ENCODE data around the gene PIH1D1. TPM values are rescaled to one million over a fixed set of nuclear protein-coding genes. Genes with fewer than 3 reads are reported as not detected.

Gene PIH1D1
- total and polyA plus RNA-seq, 7 donors, result 62.9 to 105 (median 72.8) TPM

DNA sequence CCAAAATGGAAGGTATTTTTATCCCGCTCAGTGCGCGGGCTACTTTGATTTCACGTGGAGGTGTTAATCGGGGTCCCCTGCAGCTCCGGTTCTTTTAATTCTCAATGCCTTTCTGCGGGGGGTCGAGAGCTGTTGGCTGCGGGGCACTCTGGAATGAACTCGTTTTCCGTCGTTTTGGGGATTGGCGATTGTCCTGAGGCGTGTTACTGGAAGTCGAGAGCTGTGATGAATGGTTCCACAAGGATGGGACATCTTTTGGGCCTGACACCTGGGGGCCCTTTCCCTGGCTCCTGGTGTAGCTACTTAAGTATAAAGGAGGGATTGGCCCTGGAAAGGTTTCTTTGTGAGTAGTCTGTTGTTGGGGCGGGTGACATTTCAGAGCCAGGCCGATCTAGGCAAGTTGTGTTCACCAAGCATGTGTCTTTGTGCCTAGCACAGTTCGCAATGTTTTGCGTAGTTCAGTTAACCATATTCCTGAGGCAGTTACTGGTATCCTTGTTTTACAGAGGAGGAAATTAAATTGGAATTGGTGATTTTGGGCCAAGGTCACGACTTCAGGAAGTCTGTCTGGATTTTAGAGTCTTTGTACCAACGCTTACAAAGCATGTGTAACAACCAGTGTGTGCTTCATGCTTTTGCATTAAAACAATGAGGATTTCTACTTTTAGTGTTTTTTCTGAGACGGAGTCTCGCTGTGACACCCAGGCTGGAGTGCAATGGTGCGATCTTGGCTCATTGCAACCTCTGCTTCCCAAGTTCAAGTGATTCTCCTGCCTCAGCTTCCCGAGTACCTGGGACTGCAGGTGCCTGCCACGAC lies 36.6 kb upstream of the PIH1D1 start:
- intact Hi-C loops (cut with DNase I), result no loop called here
- Histone ChIP-seq H3K4me1 (peaks cover 0 to 37% (median 27%) of the 10 kb centered on the region in 4 donors), H3K36me3 (peaks cover 18 to 46% (median 33%) of the 10 kb centered on the region in 4 donors), H3K4me3 (peak overlapping the region; percentile 70 to 96 (median 92)), H3K27ac (peak overlapping the region; percentile 89 to 94 (median 92)), H3K27me3 (no peaks in the 10 kb centered on the region), H3K9me3 (no peaks in the 10 kb centered on the region)
- TF ChIP-seq EP300 (IDR thresholded peaks at IDR 0.05), result no peak
- TF ChIP-seq, protein P1, sequence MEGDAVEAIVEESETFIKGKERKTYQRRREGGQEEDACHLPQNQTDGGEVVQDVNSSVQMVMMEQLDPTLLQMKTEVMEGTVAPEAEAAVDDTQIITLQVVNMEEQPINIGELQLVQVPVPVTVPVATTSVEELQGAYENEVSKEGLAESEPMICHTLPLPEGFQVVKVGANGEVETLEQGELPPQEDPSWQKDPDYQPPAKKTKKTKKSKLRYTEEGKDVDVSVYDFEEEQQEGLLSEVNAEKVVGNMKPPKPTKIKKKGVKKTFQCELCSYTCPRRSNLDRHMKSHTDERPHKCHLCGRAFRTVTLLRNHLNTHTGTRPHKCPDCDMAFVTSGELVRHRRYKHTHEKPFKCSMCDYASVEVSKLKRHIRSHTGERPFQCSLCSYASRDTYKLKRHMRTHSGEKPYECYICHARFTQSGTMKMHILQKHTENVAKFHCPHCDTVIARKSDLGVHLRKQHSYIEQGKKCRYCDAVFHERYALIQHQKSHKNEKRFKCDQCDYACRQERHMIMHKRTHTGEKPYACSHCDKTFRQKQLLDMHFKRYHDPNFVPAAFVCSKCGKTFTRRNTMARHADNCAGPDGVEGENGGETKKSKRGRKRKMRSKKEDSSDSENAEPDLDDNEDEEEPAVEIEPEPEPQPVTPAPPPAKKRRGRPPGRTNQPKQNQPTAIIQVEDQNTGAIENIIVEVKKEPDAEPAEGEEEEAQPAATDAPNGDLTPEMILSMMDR (IDR thresholded peaks at IDR 0.05), result no peak
- TF ChIP-seq POLR2AphosphoS5 (IDR thresholded peaks at IDR 0.05), result no peak
- no peak for TF ChIP-seq POLR2A (IDR thresholded peaks at IDR 0.05)
- WGBS, 2 donors, result 0 to 1% methylated on average over 26 of the region's 26 CpGs
- no peak for DNase-seq

DNA sequence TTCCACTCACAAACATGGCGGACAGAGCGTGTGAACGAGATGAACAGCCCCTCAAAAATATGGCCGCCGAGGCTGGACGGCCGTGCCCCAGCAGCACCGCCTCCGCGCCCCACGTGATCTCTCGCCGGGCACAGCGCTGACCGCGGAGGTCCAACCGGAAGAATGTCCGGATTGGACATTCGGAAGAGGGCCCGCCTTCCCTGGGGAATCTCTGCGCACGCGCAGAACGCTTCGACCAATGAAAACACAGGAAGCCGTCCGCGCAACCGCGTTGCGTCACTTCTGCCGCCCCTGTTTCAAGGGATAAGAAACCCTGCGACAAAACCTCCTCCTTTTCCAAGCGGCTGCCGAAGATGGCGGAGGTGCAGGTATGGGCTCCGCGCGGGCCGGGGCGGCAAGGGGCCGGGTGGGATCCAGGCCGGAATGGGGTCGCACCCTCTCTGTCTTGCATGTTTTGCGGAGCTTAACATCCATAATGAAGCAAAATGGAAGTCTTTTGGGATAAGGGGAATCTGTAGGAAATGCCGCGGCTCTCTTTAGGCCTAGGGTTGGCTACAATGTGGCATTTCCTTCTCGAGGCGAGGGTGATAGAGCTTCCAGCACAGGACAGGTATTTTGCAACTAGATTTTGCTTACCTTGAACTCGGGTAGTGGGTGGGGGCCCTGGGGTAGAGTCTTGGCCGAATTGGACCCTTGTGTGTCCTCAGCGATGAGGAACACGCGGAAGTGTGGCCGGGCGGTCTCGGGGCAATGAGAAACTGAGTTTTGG lies 35.8 kb upstream of the PIH1D1 start, which contains the start of gene RPL13A:
RPL13A (plus strand) TSS at position 332 of the 769 bp plus-strand sequence; CDS start at position 354, 22 bp downstream.
- Histone ChIP-seq H3K9me3 (no peaks in the 10 kb centered on the region), H3K4me1 (peaks cover 0 to 37% (median 27%) of the 10 kb centered on the region in 4 donors), H3K27ac (peak within 1 kb of the TSS; percentile 89 to 94 (median 92)), H3K27me3 (no peaks in the 10 kb centered on the region), H3K4me3 (peak within 1 kb of the TSS; percentile 70 to 96 (median 92)), H3K36me3 (peaks cover 18 to 42% (median 30%) of the 10 kb centered on the region in 4 donors)
- 0% methylated on average over 57 of the region's 57 CpGs for whole genome bisulfite sequencing, 2 donors
- DNase-seq, result peak; percentile 100
- intact Hi-C loops (cut with DNase I), result loop anchor here (1.0 kb wide), 1 partner anchor 9 kb away; the partner anchor contains the start of gene RPS11
- peak; percentile 100 for TF ChIP-seq POLR2AphosphoS5 (IDR thresholded peaks at IDR 0.05)
- peak; percentile 100 for TF ChIP-seq POLR2A (IDR thresholded peaks at IDR 0.05)
- no peak for TF ChIP-seq EP300 (IDR thresholded peaks at IDR 0.05)
- TF ChIP-seq, protein P1 (IDR thresholded peaks at IDR 0.05), result no peak

DNA sequence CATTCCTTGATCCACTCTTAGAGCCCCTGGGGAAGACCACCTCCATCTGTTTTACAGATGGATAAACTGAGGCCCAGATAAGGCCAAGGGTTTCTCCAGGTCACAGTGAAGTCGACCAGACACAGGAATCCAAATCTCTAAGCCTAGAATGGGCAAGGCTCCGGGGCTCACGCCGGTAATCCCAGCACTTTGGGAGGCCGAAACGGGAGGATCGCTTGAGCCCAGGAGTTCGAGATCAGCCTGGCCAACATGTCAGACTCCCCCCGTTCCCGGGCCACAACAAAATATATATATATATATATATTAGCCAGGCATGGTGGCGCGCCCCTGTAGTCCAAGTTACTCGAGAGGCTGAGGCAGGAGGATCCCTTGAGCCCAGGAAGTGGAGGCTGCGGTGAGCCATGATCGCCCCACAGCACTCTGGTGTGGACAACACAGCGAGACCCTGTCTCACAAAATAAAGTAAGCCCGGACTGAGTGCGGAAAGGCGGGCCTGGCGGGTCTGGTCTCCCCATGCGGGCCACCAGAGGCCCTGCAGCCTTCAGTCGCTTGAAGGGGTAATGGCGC lies 35.2 kb upstream of the PIH1D1 start:
- Histone ChIP-seq H3K36me3 (peaks cover 18 to 35% (median 23%) of the 10 kb centered on the region in 4 donors), H3K4me1 (peaks cover 0 to 37% (median 27%) of the 10 kb centered on the region in 4 donors), H3K4me3 (peak overlapping the region in 2 of 4 donors; percentile 31 to 88), H3K27me3 (no peaks in the 10 kb centered on the region), H3K9me3 (no peaks in the 10 kb centered on the region), H3K27ac (peak overlapping the region; percentile 72 to 94 (median 92))
- 64 to 65% methylated on average over 23 of the region's 23 CpGs for whole genome bisulfite sequencing, 2 donors
- intact Hi-C loops (cut with DNase I), result loop anchor here (1.0 kb wide), 1 partner anchor 10 kb away; the partner anchor contains the start of gene RPS11
- peak; percentile 80 for DNase-seq
- no peak for TF ChIP-seq POLR2A (IDR thresholded peaks at IDR 0.05)
- TF ChIP-seq, protein P1 (IDR thresholded peaks at IDR 0.05), result peak in 1 of 4 experiments; percentile 17

DNA sequence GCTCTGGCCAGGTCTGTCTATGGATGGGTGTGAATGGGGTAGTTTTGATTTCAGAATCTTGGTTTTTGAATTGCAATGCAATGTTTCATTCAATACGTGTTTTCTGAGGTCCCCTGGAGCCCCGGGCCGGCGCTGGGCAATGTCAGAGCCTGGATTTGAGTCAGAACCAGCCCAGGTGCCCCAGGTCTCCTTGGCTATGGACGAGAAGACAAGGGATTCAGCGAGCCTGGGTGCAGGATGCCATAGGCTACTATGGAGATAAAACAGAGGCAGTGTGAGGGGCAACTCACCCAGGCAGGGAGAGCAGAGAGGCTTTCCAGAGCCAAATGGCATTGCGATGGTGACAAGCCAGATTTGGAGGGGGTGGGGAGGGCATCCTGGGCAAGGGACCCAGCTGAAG lies 34.6 kb upstream of the PIH1D1 start:
- peaks cover 16 to 30% (median 18%) of the 10 kb centered on the region in 4 donors for H3K36me3 ChIP-seq
- no peak for TF ChIP-seq POLR2A (IDR thresholded peaks at IDR 0.05)
- no peak for TF ChIP-seq EP300 (IDR thresholded peaks at IDR 0.05)
- TF ChIP-seq POLR2AphosphoS5 (IDR thresholded peaks at IDR 0.05), result no peak
- TF ChIP-seq, protein P1 (IDR thresholded peaks at IDR 0.05), result no peak
- no peaks in the 10 kb centered on the region for H3K27me3 ChIP-seq
- H3K27ac ChIP-seq, result peak overlapping the region in 3 of 4 donors; percentile 72 to 94 (median 93)
- H3K4me3 ChIP-seq, result no peak overlapping the region
- peaks cover 0 to 37% (median 27%) of the 10 kb centered on the region in 4 donors for H3K4me1 ChIP-seq
- WGBS, 2 donors, result 93 to 97% methylated on average over 7 of the region's 7 CpGs
- intact Hi-C loops (cut with DNase I), result no loop called here
- no peak for DNase-seq
- H3K9me3 ChIP-seq, result no peaks in the 10 kb centered on the region

All from sigmoid colon (tissue), 7 donors.